ENCODE results near the gene OR1A1. TPM values are rescaled to one million over a fixed set of nuclear protein-coding genes. Genes with fewer than 3 reads are reported as not detected.
"Not testable (repeated sequence)": the region's sequence is repeated elsewhere in the genome, so short reads cannot be mapped to it uniquely, and the experiment has no call there.

The OR1A1 gene
- not detected for polyA plus RNA-seq (2012; ENCODE audit: low read depth, missing spikeins)

GRCh38 chr17:3207367-3207766 lies at the start of gene OR1A1:
TSS of gene OR1A1 (plus strand) at chr17:3207667. CDS start at chr17:3215621, 7,954 bp downstream.
- DNase-seq (ENCODE audit: insufficient read length, low spot score) (no peak), FAIRE-seq (no peak)
- TF ChIP-seq POLR2A (IDR thresholded peaks at IDR 0.05; ENCODE audit: low read depth, low read length) (no peak), POU2F2 (IDR thresholded peaks at IDR 0.05; ENCODE audit: low read depth, low read length) (no peak), TAF1 (IDR thresholded peaks at IDR 0.05; ENCODE audit: low read depth, low read length) (no peak), POLR2AphosphoS5 (IDR thresholded peaks at IDR 0.05; ENCODE audit: low read depth, low read length) (no peak), PAX5 (IDR thresholded peaks at IDR 0.05; ENCODE audit: insufficient read depth, low read length, severe bottlenecking) (no peak), SPI1 (IDR thresholded peaks at IDR 0.05; ENCODE audit: low read depth, low read length) (no peak)

- TF ChIP-seq PAX5 (IDR thresholded peaks at IDR 0.05; ENCODE audit: insufficient read depth, low read length, severe bottlenecking) (no peak), SPI1 (IDR thresholded peaks at IDR 0.05; ENCODE audit: low read depth, low read length) (peak; percentile 94), TAF1 (IDR thresholded peaks at IDR 0.05; ENCODE audit: low read depth, low read length) (no peak), POLR2A (IDR thresholded peaks at IDR 0.05; ENCODE audit: low read depth, low read length) (no peak), POLR2AphosphoS5 (IDR thresholded peaks at IDR 0.05; ENCODE audit: low read depth, low read length) (no peak)
- FAIRE-seq (no peak), DNase-seq (ENCODE audit: insufficient read length, low spot score) (no peak)
Observed at GRCh38 chr17:3167574-3167973, 39.9 kb upstream of the OR1A1 start.

- FAIRE-seq, result no peak
- no peak for TF ChIP-seq POLR2AphosphoS5 (IDR thresholded peaks at IDR 0.05; ENCODE audit: low read depth, low read length)
- no peak for TF ChIP-seq POU2F2 (IDR thresholded peaks at IDR 0.05; ENCODE audit: low read depth, low read length)
- no peak for TF ChIP-seq POLR2A (IDR thresholded peaks at IDR 0.05; ENCODE audit: low read depth, low read length)
- no peak for TF ChIP-seq PAX5 (IDR thresholded peaks at IDR 0.05; ENCODE audit: insufficient read depth, low read length, severe bottlenecking)
- no peak for TF ChIP-seq SPI1 (IDR thresholded peaks at IDR 0.05; ENCODE audit: low read depth, low read length)
- no peak for DNase-seq (ENCODE audit: insufficient read length, low spot score)
Observed at GRCh38 chr17:3189961-3190360, 17.5 kb upstream of the OR1A1 start.

- FAIRE-seq (no peak), DNase-seq (ENCODE audit: insufficient read length, low spot score) (no peak)
- TF ChIP-seq SPI1 (IDR thresholded peaks at IDR 0.05; ENCODE audit: low read depth, low read length), result no peak
- no peak for TF ChIP-seq PAX5 (IDR thresholded peaks at IDR 0.05; ENCODE audit: insufficient read depth, low read length, severe bottlenecking)
- no peak for TF ChIP-seq POU2F2 (IDR thresholded peaks at IDR 0.05; ENCODE audit: low read depth, low read length)
- TF ChIP-seq TAF1 (IDR thresholded peaks at IDR 0.05; ENCODE audit: low read depth, low read length), result no peak
- no peak for TF ChIP-seq POLR2A (IDR thresholded peaks at IDR 0.05; ENCODE audit: low read depth, low read length)
- no peak for TF ChIP-seq POLR2AphosphoS5 (IDR thresholded peaks at IDR 0.05; ENCODE audit: low read depth, low read length)
Observed at GRCh38 chr17:3197219-3197618, 10.2 kb upstream of the OR1A1 start, which contains the start of gene OR1A2. TSS of gene OR1A2 (plus strand) at chr17:3197519. CDS start at chr17:3197519, 0 bp downstream.

- TF ChIP-seq POU2F2 (IDR thresholded peaks at IDR 0.05; ENCODE audit: low read depth, low read length), result no peak
- DNase-seq (ENCODE audit: insufficient read length, low spot score) (no peak), FAIRE-seq (no peak)
Observed at GRCh38 chr17:3208484-3208883, 1.0 kb downstream of the OR1A1 start.

GRCh38 chr17:3213001-3213400 lies 5.5 kb downstream of the OR1A1 start:
- FAIRE-seq (no peak), DNase-seq (ENCODE audit: insufficient read length, low spot score) (no peak)
- TF ChIP-seq PAX5 (IDR thresholded peaks at IDR 0.05; ENCODE audit: insufficient read depth, low read length, severe bottlenecking) (no peak), TAF1 (IDR thresholded peaks at IDR 0.05; ENCODE audit: low read depth, low read length) (no peak), POLR2AphosphoS5 (IDR thresholded peaks at IDR 0.05; ENCODE audit: low read depth, low read length) (no peak)

GRCh38 chr17:3213587-3213986 lies 6.1 kb downstream of the OR1A1 start:
- no peak for TF ChIP-seq TAF1 (IDR thresholded peaks at IDR 0.05; ENCODE audit: low read depth, low read length)
- TF ChIP-seq POLR2AphosphoS5 (IDR thresholded peaks at IDR 0.05; ENCODE audit: low read depth, low read length), result no peak
- TF ChIP-seq POU2F2 (IDR thresholded peaks at IDR 0.05; ENCODE audit: low read depth, low read length), result no peak
- TF ChIP-seq POLR2A (IDR thresholded peaks at IDR 0.05; ENCODE audit: low read depth, low read length), result no peak
- no peak for TF ChIP-seq PAX5 (IDR thresholded peaks at IDR 0.05; ENCODE audit: insufficient read depth, low read length, severe bottlenecking)
- no peak for TF ChIP-seq SPI1 (IDR thresholded peaks at IDR 0.05; ENCODE audit: low read depth, low read length)
- FAIRE-seq (no peak), DNase-seq (ENCODE audit: insufficient read length, low spot score) (no peak)

GRCh38 chr17:3219978-3220377 lies 12.5 kb downstream of the OR1A1 start:
- DNase-seq (ENCODE audit: insufficient read length, low spot score); FAIRE-seq: not testable (repeated sequence)

GRCh38 chr17:3221850-3222249 lies 14.4 kb downstream of the OR1A1 start:
- TF ChIP-seq POLR2A (IDR thresholded peaks at IDR 0.05; ENCODE audit: low read depth, low read length) (no peak), SPI1 (IDR thresholded peaks at IDR 0.05; ENCODE audit: low read depth, low read length) (no peak), POLR2AphosphoS5 (IDR thresholded peaks at IDR 0.05; ENCODE audit: low read depth, low read length) (no peak), PAX5 (IDR thresholded peaks at IDR 0.05; ENCODE audit: insufficient read depth, low read length, severe bottlenecking) (no peak)
- DNase-seq (ENCODE audit: insufficient read length, low spot score) (no peak), FAIRE-seq (no peak)

GRCh38 chr17:3222505-3222904 lies 15.0 kb downstream of the OR1A1 start:
- FAIRE-seq, result no peak
- DNase-seq (ENCODE audit: insufficient read length, low spot score), result no peak
- no peak for TF ChIP-seq PAX5 (IDR thresholded peaks at IDR 0.05; ENCODE audit: insufficient read depth, low read length, severe bottlenecking)

- FAIRE-seq, result peak; percentile 74
- DNase-seq (ENCODE audit: insufficient read length, low spot score), result not testable (repeated sequence)
Observed at GRCh38 chr17:3224721-3225352, 17.4 kb downstream of the OR1A1 start.

GRCh38 chr17:3232300-3232699 lies 24.8 kb downstream of the OR1A1 start:
- not testable (repeated sequence) for FAIRE-seq; DNase-seq (ENCODE audit: insufficient read length, low spot score)

- DNase-seq (ENCODE audit: insufficient read length, low spot score); FAIRE-seq: not testable (repeated sequence)
Observed at GRCh38 chr17:3238685-3239084, 31.2 kb downstream of the OR1A1 start.

- not testable (repeated sequence) for DNase-seq (ENCODE audit: insufficient read length, low spot score); FAIRE-seq
Observed at GRCh38 chr17:3241044-3241443, 33.6 kb downstream of the OR1A1 start.

GRCh38 chr17:3244841-3245240 lies 37.4 kb downstream of the OR1A1 start:
- not testable (repeated sequence) for FAIRE-seq; DNase-seq (ENCODE audit: insufficient read length, low spot score)

- DNase-seq (ENCODE audit: insufficient read length, low spot score); FAIRE-seq: not testable (repeated sequence)
Observed at GRCh38 chr17:3249013-3249412, 41.5 kb downstream of the OR1A1 start.
